Thyroid gland (tissue), 4 donors: ENCODE results near the gene SUGCT. TPM values are rescaled to one million over a fixed set of nuclear protein-coding genes. Genes with fewer than 3 reads are reported as not detected.

ENCODE experiments used
- DNase-seq, 2 donors: peaks; one replicate each; pipeline ENCODE4 v3.0.0-alpha.2; 2019
- H3K27ac ChIP-seq, 3 donors: fragments of 200-600 bp; sonication (generic); 1 replicate in 2 of 3; 2 replicates in 1 of 3; pipeline ENCODE4 v1.5.1; 2016 to 2019; ENCODE audit warnings: mild to moderate bottlenecking in 1 of 3, moderate library complexity in 1 of 3
- H3K27me3 ChIP-seq: fragments of 200-600 bp; sonication (generic); one replicate; pipeline ENCODE4 v1.5.1; 2019
- H3K36me3 ChIP-seq, 2 donors: fragments of 200-600 bp; sonication (generic); one replicate each; pipeline ENCODE4 v1.5.1; 2016 to 2019
- H3K4me1 ChIP-seq, 2 donors: fragments of 200-600 bp; sonication (generic); one replicate each; pipeline ENCODE4 v1.5.1; 2017 to 2019
- H3K4me3 ChIP-seq, 3 donors: fragments of 200-600 bp; sonication (generic); replicated peaks in 1 of 3; 1 replicate in 2 of 3; 2 replicates in 1 of 3; pipeline ENCODE4 v1.5.1; 2016; ENCODE audit warnings: mild to moderate bottlenecking in 1 of 3
- H3K9me3 ChIP-seq: fragments of 200-600 bp; sonication (generic); one replicate; pipeline ENCODE4 v1.5.1; 2017
- CTCF ChIP-seq, 6 experiments: fragments of 200-600 bp in 3 of 6; fragments of 450-650 bp in 3 of 6; sonication (generic) in 3 of 6; IDR thresholded peaks; one replicate each; pipeline ENCODE4 v1.5.1; 2016 to 2019; ENCODE audit warnings: antibody characterized with exemption in 6 of 6, mild to moderate bottlenecking in 2 of 6, inconsistent platforms in 1 of 6, moderate library complexity in 1 of 6
- POLR2A ChIP-seq, 2 donors: fragments of 450-650 bp; IDR thresholded peaks; one replicate each; pipeline ENCODE4 v1.6.1; 2017; ENCODE audit warnings: antibody characterized with exemption in 2 of 2, mild to moderate bottlenecking in 2 of 2, moderate library complexity in 1 of 2
- WGBS, 2 donors: methylation state at CpG; one replicate each; pipeline ENCODE4 v1.1.5; 2017; 5-methylcytosine and 5-hydroxymethylcytosine counted together
- intact Hi-C: fragments of 100-400 bp; cut with DNase I; formaldehyde crosslinking; loops from one replicate; pipeline ENCODE4 v1.15.1; 2023
- total RNA-seq, 4 donors: library from RNA; depleted of rRNA; stranded (reverse); fragments of >200 nt; gene quantifications; one replicate each; pipeline ENCODE4 v1.2.3, GENCODE V29; 2016

SUGCT gene
- total RNA-seq, 4 donors from 2014 or later, result 1.3 to 15.2 (median 3.2) TPM

- H3K4me1 ChIP-seq, result no peaks in the 10 kb centered on the region
- no peak for TF ChIP-seq CTCF (IDR thresholded peaks at IDR 0.05)
- no peak for TF ChIP-seq POLR2A (IDR thresholded peaks at IDR 0.05)
- H3K27ac ChIP-seq, result no peak overlapping the region
- H3K27me3 ChIP-seq, result no peaks in the 10 kb centered on the region
- no peak for DNase-seq
- WGBS, 2 donors, result 84 to 85% methylated on average over 4 of the region's 4 CpGs
- H3K9me3 ChIP-seq, result no peaks in the 10 kb centered on the region
- intact Hi-C loops, result no loop called here
- H3K4me3 ChIP-seq, result no peak overlapping the region
- no peaks in the 10 kb centered on the region for H3K36me3 ChIP-seq
Measured at GRCh38 chr7:40371806-40372440, 237.1 kb downstream of the SUGCT start.

- Histone ChIP-seq H3K36me3 (no peaks in the 10 kb centered on the region), H3K27ac (no peak overlapping the region), H3K4me1 (no peaks in the 10 kb centered on the region), H3K4me3 (no peak overlapping the region), H3K27me3 (no peaks in the 10 kb centered on the region), H3K9me3 (no peaks in the 10 kb centered on the region)
- no peak for DNase-seq
- no peak for TF ChIP-seq POLR2A (IDR thresholded peaks at IDR 0.05)
- no peak for TF ChIP-seq CTCF (IDR thresholded peaks at IDR 0.05)
- intact Hi-C loops, result no loop called here
- 71 to 98% methylated on average over 2 of the region's 2 CpGs for WGBS, 2 donors
Measured at GRCh38 chr7:40374575-40374974, 239.8 kb downstream of the SUGCT start.

GRCh38 chr7:40380111-40380510 lies 245.3 kb downstream of the SUGCT start:
- Histone ChIP-seq H3K4me3 (no peak overlapping the region), H3K36me3 (no peaks in the 10 kb centered on the region), H3K27ac (no peak overlapping the region), H3K27me3 (no peaks in the 10 kb centered on the region), H3K4me1 (no peaks in the 10 kb centered on the region), H3K9me3 (no peaks in the 10 kb centered on the region)
- intact Hi-C loops, result no loop called here
- 93 to 94% methylated on average over 4 of the region's 4 CpGs for WGBS, 2 donors
- DNase-seq, result no peak
- TF ChIP-seq CTCF (IDR thresholded peaks at IDR 0.05) (no peak), POLR2A (IDR thresholded peaks at IDR 0.05) (no peak)

- H3K27me3 ChIP-seq, result no peaks in the 10 kb centered on the region
- H3K36me3 ChIP-seq, result no peaks in the 10 kb centered on the region
- DNase-seq, result no peak
- no peaks in the 10 kb centered on the region for H3K9me3 ChIP-seq
- TF ChIP-seq CTCF (IDR thresholded peaks at IDR 0.05) (no peak), POLR2A (IDR thresholded peaks at IDR 0.05) (no peak)
- intact Hi-C loops, result no loop called here
- WGBS, 2 donors, result 73 to 79% methylated on average over 1 of the region's 1 CpG
- H3K4me1 ChIP-seq, result no peaks in the 10 kb centered on the region
- no peak overlapping the region for H3K4me3 ChIP-seq
- H3K27ac ChIP-seq, result no peak overlapping the region
Measured at GRCh38 chr7:40382145-40382544, 247.3 kb downstream of the SUGCT start.

GRCh38 chr7:40393660-40394059 lies 258.9 kb downstream of the SUGCT start:
- no peaks in the 10 kb centered on the region for H3K36me3 ChIP-seq
- 84 to 87% methylated on average over 3 of the region's 3 CpGs for WGBS, 2 donors
- intact Hi-C loops, result no loop called here
- TF ChIP-seq CTCF (IDR thresholded peaks at IDR 0.05) (no peak), POLR2A (IDR thresholded peaks at IDR 0.05) (no peak)
- H3K4me1 ChIP-seq, result no peaks in the 10 kb centered on the region
- H3K4me3 ChIP-seq, result no peak overlapping the region
- no peaks in the 10 kb centered on the region for H3K9me3 ChIP-seq
- no peaks in the 10 kb centered on the region for H3K27me3 ChIP-seq
- H3K27ac ChIP-seq, result no peak overlapping the region
- DNase-seq, result no peak
